SK-N-SH (cell line): ENCODE data around the gene FBXL7. TPM values are rescaled to one million over a fixed set of nuclear protein-coding genes. Genes with fewer than 3 reads are reported as not detected.

ENCODE experiments used
- CTCF ChIA-PET: fragments of 300-600, 350-600 bp; formaldehyde crosslinking; extraction: SDS; loops from one replicate; lab custom pipeline; 2021; lab: Yijun Ruan, JAX
- POLR2A ChIA-PET: fragments of 350-600 bp; sonication (Branson Sonifier 250); formaldehyde crosslinking; extraction: SDS; loops from one replicate; lab custom pipeline; 2020; ENCODE audit warnings: antibody characterized with exemption, inconsistent platforms; lab: Yijun Ruan, JAX
- DNase-seq: peaks from one replicate; pipeline ENCODE4 v3.0.0; 2012
- H2AFZ ChIP-seq: fragments of 200-600 bp; sonication (generic); 2 replicates; pipeline ENCODE4 v1.8.1; 2016; ENCODE audit warnings: antibody characterized with exemption, mild to moderate bottlenecking, low read depth
- H3F3A ChIP-seq: fragments of 200-600 bp; sonication (generic); replicated peaks from 2 replicates; pipeline ENCODE3; 2016; ENCODE audit warnings: antibody characterized with exemption, mild to moderate bottlenecking; ENCODE audit not compliant: insufficient read depth
- H3K27ac ChIP-seq, 2 experiments: fragments of 200-500 bp in 1 of 2; fragments of 200-600 bp in 1 of 2; sonication (Bioruptor generic) in 1 of 2; sonication (generic), shearing (Covaris generic) in 1 of 2; 2 replicates each; pipeline versions ENCODE4 v1.5.1 to v1.6.1; 2014 to 2016; ENCODE audit warnings: low read depth in 2 of 2, inconsistent platforms in 1 of 2, low read length in 1 of 2, mild to moderate bottlenecking in 1 of 2, mixed read lengths in 1 of 2
- H3K27me3 ChIP-seq: fragments of 200-600 bp; sonication (generic), shearing (Covaris generic); 2 replicates; pipeline ENCODE4 v1.6.1; 2016; ENCODE audit warnings: mixed run types; ENCODE audit not compliant: insufficient read depth
- H3K36me3 ChIP-seq, 2 experiments: fragments of 200-500 bp in 1 of 2; fragments of 200-600 bp in 1 of 2; sonication (Bioruptor generic) in 1 of 2; sonication (generic) in 1 of 2; replicated peaks in 1 of 2; 2 replicates each; pipeline versions ENCODE3 to v1.5.1; 2014 to 2016; ENCODE audit warnings: low read length in 1 of 2, mild to moderate bottlenecking in 1 of 2; ENCODE audit not compliant: insufficient read depth in 2 of 2, control insufficient read depth in 1 of 2
- H3K4me1 ChIP-seq, 2 experiments: fragments of 200-500 bp in 1 of 2; fragments of 200-600 bp in 1 of 2; sonication (Bioruptor generic) in 1 of 2; sonication (generic), shearing (Covaris generic) in 1 of 2; 2 replicates each; pipeline versions ENCODE4 v1.5.1 to v1.6.1; 2014 to 2016; ENCODE audit warnings: low read depth in 1 of 2, low read length in 1 of 2, mixed run types in 1 of 2; ENCODE audit not compliant: insufficient read depth in 2 of 2, control insufficient read depth in 1 of 2
- H3K4me2 ChIP-seq: fragments of 200-600 bp; sonication (generic), shearing (Covaris generic); 2 replicates; pipeline ENCODE4 v1.6.1; 2017; ENCODE audit warnings: mixed run types
- H3K4me3 ChIP-seq, 2 experiments: fragments of 200-500 bp in 1 of 2; fragments of 200-600 bp in 1 of 2; sonication (Bioruptor generic) in 1 of 2; sonication (generic), shearing (Covaris generic) in 1 of 2; 2 replicates each; pipeline versions ENCODE4 v1.5.1 to v1.8.1; 2014 to 2016; ENCODE audit warnings: low read depth in 2 of 2, inconsistent platforms in 1 of 2, low read length in 1 of 2, mild to moderate bottlenecking in 1 of 2, mixed read lengths in 1 of 2, moderate library complexity in 1 of 2
- H3K79me2 ChIP-seq: fragments of 200-600 bp; sonication (generic); 2 replicates; pipeline ENCODE4 v1.8.1; 2017; ENCODE audit warnings: mild to moderate bottlenecking; ENCODE audit not compliant: insufficient read depth
- H3K9ac ChIP-seq: fragments of 200-600 bp; sonication (generic); 2 replicates; pipeline ENCODE4 v1.6.1; 2017; ENCODE audit warnings: mixed run types
- H3K9me2 ChIP-seq: fragments of 200-600 bp; sonication (generic); 2 replicates; pipeline ENCODE4 v1.6.1; 2017; ENCODE audit warnings: mixed run types
- H3K9me3 ChIP-seq: fragments of 200-600 bp; sonication (generic); 2 replicates; pipeline ENCODE4 v1.6.1; 2017; ENCODE audit warnings: mixed run types, mild to moderate bottlenecking, moderate library complexity
- H4K20me1 ChIP-seq: fragments of 200-600 bp; sonication (generic); 2 replicates; pipeline ENCODE4 v1.6.1; 2017; ENCODE audit warnings: mild to moderate bottlenecking, mixed run types; ENCODE audit not compliant: insufficient read depth
- ELF1 ChIP-seq: IDR thresholded peaks from 2 replicates; pipeline ENCODE4 v1.4.0; 2012
- EP300 ChIP-seq, 2 experiments: IDR thresholded peaks; 2 replicates each; pipeline versions ENCODE4 v1.4.0 to v1.6.1; 2012; ENCODE audit warnings: borderline replicate concordance in 1 of 2, low read depth in 1 of 2, low read length in 1 of 2
- FOXJ3 ChIP-seq: sonication (generic); formaldehyde crosslinking; IDR thresholded peaks from 2 replicates; pipeline ENCODE4 v1.5.1; 2020; ENCODE audit warnings: mild to moderate bottlenecking, missing genetic modification reagents
- IRF3 ChIP-seq: fragments of 150-350 bp; IDR thresholded peaks from 2 replicates; pipeline ENCODE4 v1.6.1; 2016; ENCODE audit warnings: mild to moderate bottlenecking, low read depth, low read length
- MAX ChIP-seq: IDR thresholded peaks from 2 replicates; pipeline ENCODE4 v1.4.0; 2012; ENCODE audit warnings: low read depth
- MEF2A ChIP-seq: IDR thresholded peaks from 2 replicates; pipeline ENCODE4 v1.4.0; 2012; ENCODE audit warnings: low read depth, borderline replicate concordance
- POLR2AphosphoS5 ChIP-seq: IDR thresholded peaks from 2 replicates; pipeline ENCODE4 v1.6.1; 2012; ENCODE audit warnings: low read depth, low read length
- RCOR1 ChIP-seq: fragments of 150-350 bp; IDR thresholded peaks from 2 replicates; pipeline ENCODE4 v1.6.1; 2017; ENCODE audit warnings: antibody characterized with exemption, low read length
- REST ChIP-seq: IDR thresholded peaks from 2 replicates; pipeline ENCODE4 v1.6.1; 2012; ENCODE audit warnings: mild to moderate bottlenecking, low read depth, low read length, moderate library complexity
- RXRA ChIP-seq: IDR thresholded peaks from 2 replicates; pipeline ENCODE4 v1.4.0; 2012; ENCODE audit warnings: low read depth, mild to moderate bottlenecking, borderline replicate concordance
- SIN3A ChIP-seq: IDR thresholded peaks from 2 replicates; pipeline ENCODE4 v1.6.1; 2012; ENCODE audit warnings: low read depth, mild to moderate bottlenecking, low read length, moderate library complexity, borderline replicate concordance
- TAF1 ChIP-seq: IDR thresholded peaks from 2 replicates; pipeline ENCODE4 v1.6.1; 2012; ENCODE audit warnings: low read depth, mild to moderate bottlenecking, low read length, moderate library complexity, borderline replicate concordance
- TCF12 ChIP-seq: IDR thresholded peaks from 2 replicates; pipeline ENCODE4 v1.4.0; 2012
- polyA plus RNA-seq, 3 experiments: library from polyadenylated mRNA; depleted of rRNA; stranded (reverse); fragments of >200 nt; gene quantifications; 2 replicates each; pipeline ENCODE4 v1.2.3, GENCODE V29; 2012
- TF ChIP-seq, protein P1 (sequence below): IDR thresholded peaks from 2 replicates; pipeline ENCODE4 v1.4.0; 2012; ENCODE audit warnings: low read depth, borderline replicate concordance

The FBXL7 gene
- polyA plus RNA-seq, 1 of the 3 experiments (the other 2 are of a cell fraction) = 7.0 TPM

DNA sequence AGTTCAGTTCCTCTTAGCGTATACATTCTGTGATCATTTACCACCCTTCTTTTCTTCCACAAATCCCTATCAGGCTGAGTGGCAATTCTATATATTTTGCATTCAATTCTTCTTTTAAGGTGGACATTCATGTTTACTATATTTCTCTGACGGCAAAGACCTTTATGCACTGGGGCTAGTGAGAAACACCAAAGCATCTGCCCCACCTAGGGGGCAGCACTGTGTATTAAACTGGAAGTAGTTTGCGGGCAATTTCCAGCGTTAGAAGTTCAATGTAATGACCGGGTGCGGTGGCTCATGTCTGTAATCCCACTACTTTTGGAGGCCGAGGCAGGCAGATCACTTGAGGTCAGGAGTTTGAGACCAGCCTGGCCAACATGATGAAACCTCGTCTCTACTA lies 27.9 kb upstream of the FBXL7 start (continued):
- TF ChIP-seq REST = no peak

DNA sequence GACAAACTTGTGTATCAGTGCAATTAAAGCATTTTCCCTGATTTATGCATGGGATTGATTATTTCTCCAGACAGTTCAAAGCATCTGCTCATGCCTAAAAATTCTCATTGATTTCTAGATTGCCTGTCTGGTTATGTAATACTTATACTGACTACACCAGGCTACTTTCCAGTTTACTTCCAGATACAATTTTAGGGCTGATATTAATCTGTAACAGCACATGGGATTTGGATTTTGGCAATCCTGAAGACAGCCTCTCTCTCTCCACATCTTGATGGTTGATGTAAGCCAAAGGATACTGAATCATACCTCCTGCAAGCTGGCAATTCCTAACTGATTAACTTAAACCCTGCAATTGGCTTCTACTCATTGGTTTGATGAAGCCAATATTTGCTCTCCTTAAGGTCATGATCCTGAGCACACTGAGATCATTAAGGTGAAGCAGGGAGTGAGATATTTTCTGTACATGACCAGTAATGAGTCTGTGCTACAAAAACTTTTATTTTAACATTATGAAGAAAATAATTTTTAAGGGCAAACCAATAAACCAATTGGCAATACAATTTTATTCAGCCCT lies 25.7 kb upstream of the FBXL7 start:
- Histone ChIP-seq H3K27ac (no peak overlapping the region), H3K4me2 (no peak overlapping the region), H3F3A (no peaks in the 10 kb centered on the region), H4K20me1 (no peaks in the 10 kb centered on the region), H3K36me3 (no peaks in the 10 kb centered on the region), H3K9me2 (no peaks in the 10 kb centered on the region), H3K4me1 (no peaks in the 10 kb centered on the region), H3K27me3 (no peaks in the 10 kb centered on the region; the same call in 1 of the 2 replicates), H3K9me3 (no peaks in the 10 kb centered on the region), H3K79me2 (no peaks in the 10 kb centered on the region), H2AFZ (no peak overlapping the region), H3K9ac (no peak overlapping the region), H3K4me3 (no peak overlapping the region)
- POLR2A ChIA-PET = no interaction called here
- CTCF ChIA-PET = no interaction called here
- no peak for DNase-seq
- TF ChIP-seq IRF3 (no peak), REST (no peak), TAF1 (no peak), ELF1 (no peak), FOXJ3 (CRISPR knock-in tag) (no peak), RCOR1 (no peak), SIN3A (no peak), RXRA (no peak), POLR2AphosphoS5 (no peak), MEF2A (no peak), TCF12 (no peak), EP300 (IDR thresholded peaks at IDR 0.05; ENCODE audit: borderline replicate concordance in 1 of 2, low read depth in 1 of 2, low read length in 1 of 2) (no peak), MAX (no peak)
- TF ChIP-seq, protein P1, sequence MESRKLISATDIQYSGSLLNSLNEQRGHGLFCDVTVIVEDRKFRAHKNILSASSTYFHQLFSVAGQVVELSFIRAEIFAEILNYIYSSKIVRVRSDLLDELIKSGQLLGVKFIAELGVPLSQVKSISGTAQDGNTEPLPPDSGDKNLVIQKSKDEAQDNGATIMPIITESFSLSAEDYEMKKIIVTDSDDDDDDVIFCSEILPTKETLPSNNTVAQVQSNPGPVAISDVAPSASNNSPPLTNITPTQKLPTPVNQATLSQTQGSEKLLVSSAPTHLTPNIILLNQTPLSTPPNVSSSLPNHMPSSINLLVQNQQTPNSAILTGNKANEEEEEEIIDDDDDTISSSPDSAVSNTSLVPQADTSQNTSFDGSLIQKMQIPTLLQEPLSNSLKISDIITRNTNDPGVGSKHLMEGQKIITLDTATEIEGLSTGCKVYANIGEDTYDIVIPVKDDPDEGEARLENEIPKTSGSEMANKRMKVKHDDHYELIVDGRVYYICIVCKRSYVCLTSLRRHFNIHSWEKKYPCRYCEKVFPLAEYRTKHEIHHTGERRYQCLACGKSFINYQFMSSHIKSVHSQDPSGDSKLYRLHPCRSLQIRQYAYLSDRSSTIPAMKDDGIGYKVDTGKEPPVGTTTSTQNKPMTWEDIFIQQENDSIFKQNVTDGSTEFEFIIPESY = no peak
